HepG2 (cell line): ENCODE data around the gene TMEM231. TPM values are rescaled to one million over a fixed set of nuclear protein-coding genes. Genes with fewer than 3 reads are reported as not detected.

Source experiments
- AFF4 ChIP-seq: sonication (generic); formaldehyde crosslinking; IDR thresholded peaks from 2 replicates; pipeline ENCODE4 v1.4.0; 2020; ENCODE audit warnings: missing genetic modification reagents
- ATRX ChIP-seq: sonication (generic); formaldehyde crosslinking; IDR thresholded peaks from 2 replicates; pipeline ENCODE4 v1.4.0; 2020; ENCODE audit warnings: missing genetic modification reagents, borderline replicate concordance
- CEBPG ChIP-seq: IDR thresholded peaks from 2 replicates; pipeline ENCODE4 v1.6.1; 2016
- CREB3 ChIP-seq: sonication (generic); formaldehyde crosslinking; IDR thresholded peaks from 2 replicates; pipeline ENCODE4 v1.5.0; 2020; ENCODE audit warnings: missing genetic modification reagents
- ELF1 ChIP-seq: sonication (generic); formaldehyde crosslinking; IDR thresholded peaks from 2 replicates; pipeline ENCODE4 v1.4.0; 2020; ENCODE audit warnings: missing genetic modification reagents
- ELF3 ChIP-seq: IDR thresholded peaks from 2 replicates; pipeline ENCODE4 v1.6.1; 2016; ENCODE audit warnings: missing genetic modification reagents, missing compliant biosample characterization
- ESRRA ChIP-seq: sonication (generic); formaldehyde crosslinking; IDR thresholded peaks from 2 replicates; pipeline ENCODE4 v1.5.1; 2020; ENCODE audit warnings: mild to moderate bottlenecking, low read depth, missing genetic modification reagents
- ETV5 ChIP-seq: IDR thresholded peaks from 2 replicates; pipeline ENCODE4 v1.6.1; 2018; ENCODE audit warnings: missing biosample characterization, missing genetic modification reagents, inconsistent platforms, borderline replicate concordance
- HIVEP1 ChIP-seq: sonication (generic); formaldehyde crosslinking; IDR thresholded peaks from 2 replicates; pipeline ENCODE4 v1.4.0; 2020; ENCODE audit warnings: mild to moderate bottlenecking, missing genetic modification reagents
- POLR2AphosphoS5 ChIP-seq: IDR thresholded peaks from 2 replicates; pipeline ENCODE4 v1.6.1; 2012; ENCODE audit warnings: low read depth, low read length
- RAD21 ChIP-seq: fragments of 450-650 bp; formaldehyde crosslinking; IDR thresholded peaks from 2 replicates; pipeline ENCODE4 v1.5.0; 2020; ENCODE audit warnings: mild to moderate bottlenecking
- SMC3 ChIP-seq: IDR thresholded peaks from 2 replicates; pipeline ENCODE4 v1.6.1; 2011; ENCODE audit warnings: low read length, improper control_type of control experiment
- STAG1 ChIP-seq: sonication (generic); formaldehyde crosslinking; IDR thresholded peaks from 2 replicates; pipeline ENCODE4 v1.4.0; 2020; ENCODE audit warnings: missing genetic modification reagents
- XRCC5 ChIP-seq: fragments of 200-400 bp; formaldehyde crosslinking; optimal IDR thresholded peaks from 2 replicates; pipeline ENCODE3; 2017; ENCODE audit warnings: mild to moderate bottlenecking, low read length
- ZBTB44 ChIP-seq: sonication (generic); formaldehyde crosslinking; IDR thresholded peaks from 2 replicates; pipeline ENCODE4 v1.4.0; 2020; ENCODE audit warnings: missing genetic modification reagents
- ZNF558 ChIP-seq: sonication (generic); formaldehyde crosslinking; IDR thresholded peaks from 2 replicates; pipeline ENCODE4 v1.9.0; 2022; ENCODE audit warnings: mild to moderate bottlenecking, missing genetic modification reagents, borderline replicate concordance
- ZNF580 ChIP-seq: IDR thresholded peaks from 2 replicates; pipeline ENCODE4 v1.6.1; 2016; ENCODE audit warnings: low read depth, borderline replicate concordance
- ZNF879 ChIP-seq: sonication (generic); formaldehyde crosslinking; IDR thresholded peaks from 2 replicates; pipeline ENCODE4 v1.8.1; 2023; ENCODE audit warnings: missing genetic modification reagents
- polyA plus RNA-seq, 8 experiments: library from polyadenylated mRNA; depleted of rRNA in 3 of 8; stranded (reverse) in 7 of 8; unstranded in 1 of 8; fragments of >200 nt; fragmentation: Illumina TruSeq in 4 of 8; extraction: Trizol in 4 of 8; gene quantifications; 2 replicates each; pipeline versions ENCODE4 v1.2.1 to v1.2.3, GENCODE V29; 2011 to 2016; ENCODE audit warnings: low read depth in 4 of 8, missing spikeins in 1 of 8, mixed read lengths in 1 of 8; ENCODE audit not compliant: insufficient read depth in 1 of 8
- total RNA-seq, 5 experiments: library from RNA; depleted of rRNA; stranded (reverse); fragments of >200 nt; fragmentation: Illumina TruSeq; extraction: Trizol; gene quantifications; 2 replicates each; pipeline ENCODE4 v1.2.3, GENCODE V29; 2016; ENCODE audit warnings: low read depth in 1 of 5
- TF ChIP-seq, protein P1 (sequence below), 2 experiments: IDR thresholded peaks; 2 replicates each; pipeline ENCODE4 v1.6.1; 2011 to 2012; ENCODE audit warnings: low read length in 2 of 2, borderline replicate concordance in 1 of 2, low read depth in 1 of 2, mild to moderate bottlenecking in 1 of 2, moderate library complexity in 1 of 2
- TF ChIP-seq, protein P2 (sequence below): sonication (generic); formaldehyde crosslinking; IDR thresholded peaks from 2 replicates; pipeline ENCODE4 v1.4.0; 2020; ENCODE audit warnings: missing genetic modification reagents, mild to moderate bottlenecking, borderline replicate concordance

The TMEM231 gene
- total and polyA plus RNA-seq, 2 of the 13 experiments (the other 11 are each of a cell fraction or from before 2014, with no cell fraction given): 3.5 to 7.4 TPM

- TF ChIP-seq ZBTB44 (CRISPR knock-in tag) (no peak), ZNF580 (CRISPR knock-in tag) (0 out of 2 replicates have a peak, but pooled peaks have one; percentile 36), CREB3 (no peak), ELF3 (CRISPR knock-in tag) (peak; percentile 57; the same call in 1 of the 2 replicates), POLR2AphosphoS5 (no peak), RAD21 (CRISPR knock-in tag) (peak; percentile 53), HIVEP1 (CRISPR knock-in tag) (no peak), AFF4 (CRISPR knock-in tag) (no peak), ATRX (CRISPR knock-in tag) (no peak), CEBPG (CRISPR knock-in tag) (no peak), ELF1 (CRISPR knock-in tag) (0 out of 2 replicates have a peak, but pooled peaks have one; percentile 13), ETV5 (CRISPR knock-in tag) (peak; percentile 56; the same call in 1 of the 2 replicates), ZNF558 (CRISPR knock-in tag) (no peak), ZNF879 (CRISPR knock-in tag) (no peak), SMC3 (peak; percentile 71), ESRRA (no peak), STAG1 (CRISPR knock-in tag) (peak; percentile 82), XRCC5 (peak; percentile 63)
- TF ChIP-seq, protein P1, sequence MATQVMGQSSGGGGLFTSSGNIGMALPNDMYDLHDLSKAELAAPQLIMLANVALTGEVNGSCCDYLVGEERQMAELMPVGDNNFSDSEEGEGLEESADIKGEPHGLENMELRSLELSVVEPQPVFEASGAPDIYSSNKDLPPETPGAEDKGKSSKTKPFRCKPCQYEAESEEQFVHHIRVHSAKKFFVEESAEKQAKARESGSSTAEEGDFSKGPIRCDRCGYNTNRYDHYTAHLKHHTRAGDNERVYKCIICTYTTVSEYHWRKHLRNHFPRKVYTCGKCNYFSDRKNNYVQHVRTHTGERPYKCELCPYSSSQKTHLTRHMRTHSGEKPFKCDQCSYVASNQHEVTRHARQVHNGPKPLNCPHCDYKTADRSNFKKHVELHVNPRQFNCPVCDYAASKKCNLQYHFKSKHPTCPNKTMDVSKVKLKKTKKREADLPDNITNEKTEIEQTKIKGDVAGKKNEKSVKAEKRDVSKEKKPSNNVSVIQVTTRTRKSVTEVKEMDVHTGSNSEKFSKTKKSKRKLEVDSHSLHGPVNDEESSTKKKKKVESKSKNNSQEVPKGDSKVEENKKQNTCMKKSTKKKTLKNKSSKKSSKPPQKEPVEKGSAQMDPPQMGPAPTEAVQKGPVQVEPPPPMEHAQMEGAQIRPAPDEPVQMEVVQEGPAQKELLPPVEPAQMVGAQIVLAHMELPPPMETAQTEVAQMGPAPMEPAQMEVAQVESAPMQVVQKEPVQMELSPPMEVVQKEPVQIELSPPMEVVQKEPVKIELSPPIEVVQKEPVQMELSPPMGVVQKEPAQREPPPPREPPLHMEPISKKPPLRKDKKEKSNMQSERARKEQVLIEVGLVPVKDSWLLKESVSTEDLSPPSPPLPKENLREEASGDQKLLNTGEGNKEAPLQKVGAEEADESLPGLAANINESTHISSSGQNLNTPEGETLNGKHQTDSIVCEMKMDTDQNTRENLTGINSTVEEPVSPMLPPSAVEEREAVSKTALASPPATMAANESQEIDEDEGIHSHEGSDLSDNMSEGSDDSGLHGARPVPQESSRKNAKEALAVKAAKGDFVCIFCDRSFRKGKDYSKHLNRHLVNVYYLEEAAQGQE (IDR thresholded peaks at IDR 0.05; ENCODE audit: borderline replicate concordance in 1 of 2, low read depth in 1 of 2, low read length in 2 of 2): no peak
- TF ChIP-seq, protein P2, sequence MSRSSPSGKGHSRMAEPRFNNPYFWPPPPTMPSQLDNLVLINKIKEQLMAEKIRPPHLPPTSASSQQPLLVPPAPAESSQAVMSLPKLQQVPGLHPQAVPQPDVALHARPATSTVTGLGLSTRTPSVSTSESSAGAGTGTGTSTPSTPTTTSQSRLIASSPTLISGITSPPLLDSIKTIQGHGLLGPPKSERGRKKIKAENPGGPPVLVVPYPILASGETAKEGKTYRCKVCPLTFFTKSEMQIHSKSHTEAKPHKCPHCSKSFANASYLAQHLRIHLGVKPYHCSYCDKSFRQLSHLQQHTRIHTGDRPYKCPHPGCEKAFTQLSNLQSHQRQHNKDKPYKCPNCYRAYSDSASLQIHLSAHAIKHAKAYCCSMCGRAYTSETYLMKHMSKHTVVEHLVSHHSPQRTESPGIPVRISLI (CRISPR knock-in tag): peak; percentile 62; the same call in 1 of the 2 replicates
- TF ChIP-seq, all 625 proteins: peak for 10
Observed at GRCh38 chr16:75550211-75550662, 5.8 kb downstream of the TMEM231 start (continued).
